Body of pancreas (tissue), 4 donors: ENCODE measurements around the gene GTF2H3. TPM values are rescaled to one million over a fixed set of nuclear protein-coding genes. Genes with fewer than 3 reads are reported as not detected.

Source experiments
- ATAC-seq: fragments of 150-250 bp; one replicate; pipeline ENCODE4 v1.9.1; 2016
- DNase-seq, 4 donors: peaks; one replicate each; pipeline ENCODE4 v3.0.0-alpha.2; 2019
- H3K27ac ChIP-seq, 4 donors: fragments of 200-600 bp; sonication (generic); 1 replicate in 3 of 4; 2 replicates in 1 of 4; pipeline versions ENCODE4 v1.5.1 to v1.6.1; 2016 to 2019; ENCODE audit warnings: mild to moderate bottlenecking in 1 of 4, mixed read lengths in 1 of 4, moderate library complexity in 1 of 4
- H3K27me3 ChIP-seq, 2 donors: fragments of 200-600 bp; sonication (generic); one replicate each; pipeline ENCODE4 v1.6.0; 2016; ENCODE audit warnings: mild to moderate bottlenecking in 1 of 2
- H3K36me3 ChIP-seq, 2 donors: fragments of 200-600 bp; sonication (generic); replicated peaks in 1 of 2; 2 replicates each; pipeline ENCODE4 v1.5.1; 2016; ENCODE audit warnings: low read depth in 2 of 2; ENCODE audit not compliant: insufficient read depth in 1 of 2
- H3K4me1 ChIP-seq: fragments of 200-600 bp; sonication (generic); one replicate; pipeline ENCODE4 v1.6.0; 2016
- H3K4me3 ChIP-seq, 2 donors: fragments of 200-600 bp; sonication (generic); 1 replicate in 1 of 2; 2 replicates in 1 of 2; pipeline ENCODE4 v1.5.1; 2016 to 2019
- H3K9me3 ChIP-seq, 3 donors: fragments of 200-600 bp; sonication (generic); 1 replicate in 2 of 3; 2 replicates in 1 of 3; pipeline ENCODE4 v1.5.1; 2016
- CTCF ChIP-seq, 7 experiments: fragments of 450-650 bp in 4 of 7; fragments of 200-600 bp in 3 of 7; sonication (generic) in 3 of 7; IDR thresholded peaks; one replicate each; pipeline ENCODE4 v1.5.1; 2016 to 2019; ENCODE audit warnings: antibody characterized with exemption in 7 of 7
- POLR2A ChIP-seq, 3 donors: fragments of 450-650 bp; IDR thresholded peaks; one replicate each; pipeline ENCODE4 v1.6.1; 2016; ENCODE audit warnings: antibody characterized with exemption in 3 of 3, mild to moderate bottlenecking in 2 of 3
- WGBS, 2 donors: methylation state at CpG; one replicate each; pipeline ENCODE4 v1.1.5; 2017; 5-methylcytosine and 5-hydroxymethylcytosine counted together
- intact Hi-C: fragments of 100-400 bp; cut with DNase I; formaldehyde crosslinking; loops from one replicate; pipeline ENCODE4 v1.15.1; 2023
- total RNA-seq, 2 donors: library from RNA; depleted of rRNA; stranded (reverse); fragments of >200 nt; gene quantifications; one replicate each; pipeline ENCODE4 v1.1.0, GENCODE V29; 2016

The GTF2H3 gene
- total RNA-seq, 2 donors from 2014 or later: 8.6 to 16.2 TPM

GRCh38 chr12:123621619-123622530 is 11.8 kb upstream of the GTF2H3 start:
- H3K4me1 ChIP-seq: no peaks in the 10 kb centered on the region
- 75 to 80% methylated on average over 12 to 15 of the region's 15 CpGs for WGBS, 2 donors
- intact Hi-C loops: no loop called here

GRCh38 chr12:123634142-123634561 is 523 bp downstream of the GTF2H3 start:
- Histone ChIP-seq H3K27ac (peak overlapping the region; percentile 68 to 81 (median 76)), H3K9me3 (no peaks in the 10 kb centered on the region), H3K36me3 (peaks cover 7 to 11% of the 10 kb centered on the region in 2 donors), H3K27me3 (no peaks in the 10 kb centered on the region), H3K4me3 (peak overlapping the region; percentile 47 to 96), H3K4me1 (peaks cover 13% of the 10 kb centered on the region)
- TF ChIP-seq CTCF (IDR thresholded peaks at IDR 0.05) (no peak), POLR2A (IDR thresholded peaks at IDR 0.05) (no peak)
- peak in 1 of 4 donors; percentile 18 for DNase-seq
- 5 to 10% methylated on average over 19 of the region's 19 CpGs for WGBS, 2 donors
- intact Hi-C loops: no loop called here
- no peak for ATAC-seq

More at GRCh38 chr12:123621619-123622530, 11.8 kb upstream of the GTF2H3 start:
- no peak for TF ChIP-seq POLR2A (IDR thresholded peaks at IDR 0.05)
- TF ChIP-seq CTCF (IDR thresholded peaks at IDR 0.05): no peak
- ATAC-seq (no peak), DNase-seq (no peak)
- Histone ChIP-seq H3K27ac (no peak overlapping the region), H3K27me3 (no peaks in the 10 kb centered on the region), H3K9me3 (no peaks in the 10 kb centered on the region), H3K36me3 (peaks cover 20 to 57% of the 10 kb centered on the region in 2 donors), H3K4me3 (no peak overlapping the region)

- H3K36me3 ChIP-seq: peaks cover 0 to 11% of the 10 kb centered on the region in 2 donors
- DNase-seq (no peak), ATAC-seq (no peak)
- 79 to 88% methylated on average over 7 of the region's 7 CpGs for WGBS, 2 donors
- TF ChIP-seq POLR2A (IDR thresholded peaks at IDR 0.05): no peak
- no peak for TF ChIP-seq CTCF (IDR thresholded peaks at IDR 0.05)
- H3K27me3 ChIP-seq: no peaks in the 10 kb centered on the region
- H3K27ac ChIP-seq: no peak overlapping the region
- H3K4me1 ChIP-seq: no peaks in the 10 kb centered on the region
- no peak overlapping the region for H3K4me3 ChIP-seq
- H3K9me3 ChIP-seq: no peaks in the 10 kb centered on the region
- intact Hi-C loops: no loop called here
These were observed 10.3 kb downstream of the GTF2H3 start for GRCh38 chr12:123643911-123644310.

- no peaks in the 10 kb centered on the region for H3K27me3 ChIP-seq
These were observed 11.8 kb downstream of the GTF2H3 start for GRCh38 chr12:123645380-123645779.

More at GRCh38 chr12:123645380-123645779, 11.8 kb downstream of the GTF2H3 start:
- TF ChIP-seq CTCF (IDR thresholded peaks at IDR 0.05): no peak
- TF ChIP-seq POLR2A (IDR thresholded peaks at IDR 0.05): no peak
- no peak overlapping the region for H3K4me3 ChIP-seq
- peaks cover 0 to 16% of the 10 kb centered on the region in 2 donors for H3K36me3 ChIP-seq
- no peak for DNase-seq
- no peak overlapping the region for H3K27ac ChIP-seq
- no peaks in the 10 kb centered on the region for H3K4me1 ChIP-seq
- WGBS, 2 donors: 95 to 97% methylated on average over 3 of the region's 3 CpGs
- intact Hi-C loops: no loop called here
- no peaks in the 10 kb centered on the region for H3K9me3 ChIP-seq
- ATAC-seq: no peak
